ENCODE data around the gene WDR54. TPM values are rescaled to one million over a fixed set of nuclear protein-coding genes. Genes with fewer than 3 reads are reported as not detected.

WDR54 gene
- total and polyA plus RNA-seq, 4 donors: 15.4 to 42.3 (median 32.0) TPM

DNA sequence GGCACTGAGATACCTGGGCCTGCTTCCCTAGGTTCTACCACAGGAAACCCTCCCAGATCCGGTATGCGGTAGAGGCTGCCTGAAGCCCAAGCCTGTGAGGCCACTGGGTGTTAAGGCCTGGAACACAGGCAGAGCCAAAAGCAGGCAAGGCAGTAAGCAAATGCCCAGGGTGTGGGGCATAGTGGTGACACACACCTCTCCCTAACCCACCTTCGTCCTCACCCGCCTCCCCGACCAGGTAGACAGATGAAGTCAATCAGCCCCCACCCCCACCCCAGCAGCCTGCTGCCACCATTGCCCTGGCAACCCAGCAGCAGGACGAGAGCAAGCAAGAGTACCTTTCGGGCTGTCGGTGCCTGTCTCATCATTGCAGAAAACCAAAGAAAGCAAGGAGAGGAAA is 47.5 kb upstream of the WDR54 start:
- no peak for ATAC-seq (ENCODE audit: insufficient read depth, low FRiP score)
- peaks cover 0 to 8% (median 0%) of the 10 kb centered on the region in 5 donors for H3K4me1 ChIP-seq (ENCODE audit: control insufficient read depth in 5 of 5, insufficient read depth in 5 of 5, low read length in 5 of 5)

DNA sequence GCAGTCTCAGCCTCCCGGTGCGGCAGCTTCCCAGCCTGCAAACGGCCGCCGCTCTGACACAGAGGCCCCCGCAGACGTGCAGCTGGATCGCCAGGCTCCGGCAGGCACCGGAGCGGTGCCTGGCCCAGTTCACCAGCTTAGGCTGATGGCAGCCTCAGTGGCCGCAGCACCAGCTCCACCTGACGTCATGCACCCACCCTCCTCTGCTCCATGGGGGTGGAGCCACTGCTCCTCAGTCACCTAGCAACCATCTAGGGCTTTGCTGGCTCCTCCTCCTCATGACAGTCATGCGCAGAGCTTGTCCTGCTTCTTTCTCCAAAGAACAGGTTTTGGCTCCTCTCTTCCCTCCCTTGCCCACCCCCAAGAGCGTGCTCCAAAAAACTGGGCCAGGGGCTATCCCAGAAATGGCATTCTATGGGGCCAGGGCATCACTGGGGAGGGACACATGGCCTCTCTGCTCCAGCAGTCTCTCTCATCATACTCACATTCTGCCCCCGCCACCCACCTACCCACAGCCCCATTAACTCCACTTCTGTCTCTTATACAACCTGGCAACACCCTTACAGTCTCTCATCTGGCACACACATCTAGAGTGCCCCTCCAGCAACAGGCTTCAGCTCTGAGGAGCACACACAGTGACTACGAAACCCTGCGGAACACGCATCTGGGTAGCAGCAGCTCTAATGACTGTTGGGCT is 46.9 kb upstream of the WDR54 start:
- H3K9ac ChIP-seq (ENCODE audit: insufficient read depth in 1 of 2, low read length in 2 of 2): no peak overlapping the region
- peaks cover 9 to 38% (median 32%) of the 10 kb centered on the region in 4 donors for H3K36me3 ChIP-seq (ENCODE audit: control insufficient read depth in 4 of 4, insufficient read depth in 4 of 4, low read length in 4 of 4)
- H3K27me3 ChIP-seq (ENCODE audit: control insufficient read depth in 3 of 3, insufficient read depth in 3 of 3, low read length in 2 of 3): no peaks in the 10 kb centered on the region
- TF ChIP-seq, protein P1, sequence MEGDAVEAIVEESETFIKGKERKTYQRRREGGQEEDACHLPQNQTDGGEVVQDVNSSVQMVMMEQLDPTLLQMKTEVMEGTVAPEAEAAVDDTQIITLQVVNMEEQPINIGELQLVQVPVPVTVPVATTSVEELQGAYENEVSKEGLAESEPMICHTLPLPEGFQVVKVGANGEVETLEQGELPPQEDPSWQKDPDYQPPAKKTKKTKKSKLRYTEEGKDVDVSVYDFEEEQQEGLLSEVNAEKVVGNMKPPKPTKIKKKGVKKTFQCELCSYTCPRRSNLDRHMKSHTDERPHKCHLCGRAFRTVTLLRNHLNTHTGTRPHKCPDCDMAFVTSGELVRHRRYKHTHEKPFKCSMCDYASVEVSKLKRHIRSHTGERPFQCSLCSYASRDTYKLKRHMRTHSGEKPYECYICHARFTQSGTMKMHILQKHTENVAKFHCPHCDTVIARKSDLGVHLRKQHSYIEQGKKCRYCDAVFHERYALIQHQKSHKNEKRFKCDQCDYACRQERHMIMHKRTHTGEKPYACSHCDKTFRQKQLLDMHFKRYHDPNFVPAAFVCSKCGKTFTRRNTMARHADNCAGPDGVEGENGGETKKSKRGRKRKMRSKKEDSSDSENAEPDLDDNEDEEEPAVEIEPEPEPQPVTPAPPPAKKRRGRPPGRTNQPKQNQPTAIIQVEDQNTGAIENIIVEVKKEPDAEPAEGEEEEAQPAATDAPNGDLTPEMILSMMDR (IDR thresholded peaks at IDR 0.05; ENCODE audit: control extremely low read depth, extremely low read depth): no peak
- H3K27ac ChIP-seq (ENCODE audit: low read depth in 1 of 2, low read length in 1 of 2): no peak overlapping the region
- peaks cover under 1 to 10% (median 3%) of the 10 kb centered on the region in 5 donors for H3K4me1 ChIP-seq (ENCODE audit: control insufficient read depth in 5 of 5, insufficient read depth in 5 of 5, low read length in 5 of 5)
- DNase-seq (peak; percentile 65 to 76 (median 74)), ATAC-seq (ENCODE audit: insufficient read depth, low FRiP score) (peak; percentile 83)
- no peak overlapping the region for H3K4me3 ChIP-seq
- H3K9me3 ChIP-seq (ENCODE audit: control insufficient read depth in 4 of 4, insufficient read depth in 3 of 4, low read length in 3 of 4): no peaks in the 10 kb centered on the region
- 75 to 89% methylated on average over 19 of the region's 19 CpGs for WGBS, 2 donors

More for the DNA sequence above, 47.5 kb upstream of the WDR54 start:
- Histone ChIP-seq H3K36me3 (ENCODE audit: control insufficient read depth in 4 of 4, insufficient read depth in 4 of 4, low read length in 4 of 4) (peaks cover 12 to 42% (median 35%) of the 10 kb centered on the region in 4 donors), H3K9ac (ENCODE audit: insufficient read depth in 1 of 2, low read length in 2 of 2) (no peak overlapping the region), H3K9me3 (ENCODE audit: control insufficient read depth in 4 of 4, insufficient read depth in 3 of 4, low read length in 3 of 4) (no peaks in the 10 kb centered on the region), H3K27ac (ENCODE audit: low read depth in 1 of 2, low read length in 1 of 2) (peak overlapping the region in 1 of 2 donors; percentile 18), H3K27me3 (ENCODE audit: control insufficient read depth in 3 of 3, insufficient read depth in 3 of 3, low read length in 2 of 3) (no peaks in the 10 kb centered on the region), H3K4me3 (no peak overlapping the region)
- DNase-seq: no peak
- WGBS, 2 donors: 83 to 90% methylated on average over 8 of the region's 8 CpGs
- TF ChIP-seq, protein P1 (IDR thresholded peaks at IDR 0.05; ENCODE audit: control extremely low read depth, extremely low read depth): no peak

DNA sequence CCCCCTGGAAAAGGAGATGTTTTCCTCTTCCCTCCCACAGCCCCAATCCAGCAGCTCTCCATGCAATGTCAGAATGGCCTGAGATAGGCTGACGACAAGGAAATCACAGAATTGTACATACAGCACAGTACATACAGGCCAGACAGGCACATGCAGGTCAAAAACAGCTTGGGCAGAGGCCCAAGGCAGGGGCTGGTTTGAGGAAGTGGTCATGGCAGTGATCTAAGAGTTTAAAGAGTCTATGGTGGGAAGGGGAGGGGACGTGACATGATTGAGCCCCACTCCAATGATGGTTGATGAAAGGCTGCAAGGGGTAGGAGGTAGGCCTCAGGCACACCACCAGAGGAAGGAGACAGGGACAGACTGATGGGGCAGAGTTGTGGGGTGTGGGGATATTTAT is 45.7 kb upstream of the WDR54 start:
- Histone ChIP-seq H3K27ac (ENCODE audit: low read depth in 1 of 2, low read length in 1 of 2) (no peak overlapping the region), H3K9ac (ENCODE audit: insufficient read depth in 1 of 2, low read length in 2 of 2) (no peak overlapping the region), H3K4me3 (no peak overlapping the region), H3K36me3 (ENCODE audit: control insufficient read depth in 4 of 4, insufficient read depth in 4 of 4, low read length in 4 of 4) (peaks cover 4 to 27% (median 23%) of the 10 kb centered on the region in 4 donors), H3K4me1 (ENCODE audit: control insufficient read depth in 5 of 5, insufficient read depth in 5 of 5, low read length in 5 of 5) (peaks cover 3 to 22% (median 13%) of the 10 kb centered on the region in 5 donors), H3K9me3 (ENCODE audit: control insufficient read depth in 4 of 4, insufficient read depth in 3 of 4, low read length in 3 of 4) (no peaks in the 10 kb centered on the region), H3K27me3 (ENCODE audit: control insufficient read depth in 3 of 3, insufficient read depth in 3 of 3, low read length in 2 of 3) (no peaks in the 10 kb centered on the region)
- TF ChIP-seq, protein P1 (IDR thresholded peaks at IDR 0.05; ENCODE audit: control extremely low read depth, extremely low read depth): no peak
- no peak for ATAC-seq (ENCODE audit: insufficient read depth, low FRiP score)
- no peak for DNase-seq
- 74 to 86% methylated on average over 2 of the region's 2 CpGs for WGBS, 2 donors
